ENCODE data around the gene OGT. TPM values are rescaled to one million over a fixed set of nuclear protein-coding genes. Genes with fewer than 3 reads are reported as not detected.
"Not testable (repeated sequence)": the region's sequence is repeated elsewhere in the genome, so short reads cannot be mapped to it uniquely, and the experiment has no call there.

OGT gene
- total RNA-seq, 1 experiment from 2014 or later, result 130 TPM

DNA sequence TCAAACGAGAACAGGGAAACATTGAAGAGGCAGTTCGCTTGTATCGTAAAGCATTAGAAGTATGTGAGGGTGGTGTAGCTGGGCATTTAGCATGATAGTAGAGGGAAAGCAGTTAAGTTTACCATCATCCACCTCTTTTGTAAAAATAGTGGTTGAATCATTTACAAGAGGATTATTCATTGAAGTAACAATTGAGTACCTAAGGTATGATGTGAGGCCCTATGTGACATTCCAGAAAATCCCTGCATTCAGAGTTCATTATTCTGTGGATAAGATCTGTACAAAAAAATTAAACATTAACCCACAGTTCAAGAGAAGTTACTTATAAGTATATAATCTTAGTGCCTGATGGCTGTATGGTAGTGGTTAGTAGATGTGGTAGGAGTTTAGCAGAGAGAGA is 23.1 kb downstream of the OGT start:
- peaks cover 54% of the 10 kb centered on the region for H3K36me3 ChIP-seq (ENCODE audit: insufficient read depth, low read length, poor library complexity, severe bottlenecking)
- H3K4me3 ChIP-seq (ENCODE audit: low read depth, low read length, poor library complexity, severe bottlenecking), result no peak overlapping the region
- H3K27ac ChIP-seq (ENCODE audit: low read depth, low read length, poor library complexity, severe bottlenecking), result no peak overlapping the region
- H3K27me3 ChIP-seq (replicated peaks; ENCODE audit: insufficient read depth, low read depth, low read length, poor library complexity), result no peaks in the 10 kb centered on the region
- H3K4me1 ChIP-seq (ENCODE audit: insufficient read depth, low read length, poor library complexity, severe bottlenecking), result no peaks in the 10 kb centered on the region
- TF ChIP-seq, protein P1, sequence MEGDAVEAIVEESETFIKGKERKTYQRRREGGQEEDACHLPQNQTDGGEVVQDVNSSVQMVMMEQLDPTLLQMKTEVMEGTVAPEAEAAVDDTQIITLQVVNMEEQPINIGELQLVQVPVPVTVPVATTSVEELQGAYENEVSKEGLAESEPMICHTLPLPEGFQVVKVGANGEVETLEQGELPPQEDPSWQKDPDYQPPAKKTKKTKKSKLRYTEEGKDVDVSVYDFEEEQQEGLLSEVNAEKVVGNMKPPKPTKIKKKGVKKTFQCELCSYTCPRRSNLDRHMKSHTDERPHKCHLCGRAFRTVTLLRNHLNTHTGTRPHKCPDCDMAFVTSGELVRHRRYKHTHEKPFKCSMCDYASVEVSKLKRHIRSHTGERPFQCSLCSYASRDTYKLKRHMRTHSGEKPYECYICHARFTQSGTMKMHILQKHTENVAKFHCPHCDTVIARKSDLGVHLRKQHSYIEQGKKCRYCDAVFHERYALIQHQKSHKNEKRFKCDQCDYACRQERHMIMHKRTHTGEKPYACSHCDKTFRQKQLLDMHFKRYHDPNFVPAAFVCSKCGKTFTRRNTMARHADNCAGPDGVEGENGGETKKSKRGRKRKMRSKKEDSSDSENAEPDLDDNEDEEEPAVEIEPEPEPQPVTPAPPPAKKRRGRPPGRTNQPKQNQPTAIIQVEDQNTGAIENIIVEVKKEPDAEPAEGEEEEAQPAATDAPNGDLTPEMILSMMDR (conservative IDR thresholded peaks at IDR 0.05; ENCODE audit: low read depth, low read length), result no peak
- no peak for TF ChIP-seq EZH2 (IDR thresholded peaks at IDR 0.05; ENCODE audit: borderline replicate concordance, low read depth, low read length, poor library complexity, severe bottlenecking)
- ChIA-PET CTCF (no interaction called here), POLR2A (ENCODE audit: low non-redundant PET) (no interaction called here)
- BruUV-seq (replicated peaks), result no TSS peak
- intact Hi-C loops (cut with micrococcal nuclease; ENCODE audit: unreplicated experiment), result no loop called here
- H3K9me3 ChIP-seq (ENCODE audit: low read depth, low read length, poor library complexity, severe bottlenecking), result no peaks in the 10 kb centered on the region
- no peak for DNase-seq (ENCODE audit: low spot score)

DNA sequence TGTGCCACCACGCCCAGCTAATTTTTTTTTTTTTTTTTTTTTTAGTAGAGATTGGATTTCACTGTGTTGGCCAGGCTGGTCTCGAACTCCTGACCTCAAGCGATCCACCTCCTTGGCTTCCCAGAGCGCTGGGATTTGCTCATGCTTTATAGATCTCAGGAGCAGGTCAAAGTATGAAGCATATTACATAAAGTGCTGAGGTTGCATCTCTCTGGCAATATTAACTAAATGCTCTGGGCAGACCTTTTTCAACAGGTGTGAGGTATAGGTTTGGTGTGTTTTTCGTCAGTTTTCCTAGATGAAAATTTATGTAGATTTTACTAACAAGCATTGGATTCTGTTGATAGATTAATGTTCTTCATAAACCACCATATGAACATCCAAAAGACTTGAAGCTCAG is 26.0 kb downstream of the OGT start:
- ChIA-PET POLR2A (ENCODE audit: low non-redundant PET) (no interaction called here), CTCF (no interaction called here)
- TF ChIP-seq EZH2 (IDR thresholded peaks at IDR 0.05; ENCODE audit: borderline replicate concordance, low read depth, low read length, poor library complexity, severe bottlenecking), result no peak
- TF ChIP-seq, protein P1 (conservative IDR thresholded peaks at IDR 0.05; ENCODE audit: low read depth, low read length), result no peak
- DNase-seq (ENCODE audit: low spot score), result no peak
- Histone ChIP-seq H3K4me1 (ENCODE audit: insufficient read depth, low read length, poor library complexity, severe bottlenecking) (no peaks in the 10 kb centered on the region), H3K4me3 (ENCODE audit: low read depth, low read length, poor library complexity, severe bottlenecking) (no peak overlapping the region), H3K27me3 (replicated peaks; ENCODE audit: insufficient read depth, low read depth, low read length, poor library complexity) (no peaks in the 10 kb centered on the region), H3K27ac (ENCODE audit: low read depth, low read length, poor library complexity, severe bottlenecking) (no peak overlapping the region), H3K36me3 (ENCODE audit: insufficient read depth, low read length, poor library complexity, severe bottlenecking) (peaks cover 74% of the 10 kb centered on the region), H3K9me3 (ENCODE audit: low read depth, low read length, poor library complexity, severe bottlenecking) (no peaks in the 10 kb centered on the region)
- intact Hi-C loops (cut with micrococcal nuclease; ENCODE audit: unreplicated experiment), result no loop called here
- no TSS peak for BruUV-seq (replicated peaks)

DNA sequence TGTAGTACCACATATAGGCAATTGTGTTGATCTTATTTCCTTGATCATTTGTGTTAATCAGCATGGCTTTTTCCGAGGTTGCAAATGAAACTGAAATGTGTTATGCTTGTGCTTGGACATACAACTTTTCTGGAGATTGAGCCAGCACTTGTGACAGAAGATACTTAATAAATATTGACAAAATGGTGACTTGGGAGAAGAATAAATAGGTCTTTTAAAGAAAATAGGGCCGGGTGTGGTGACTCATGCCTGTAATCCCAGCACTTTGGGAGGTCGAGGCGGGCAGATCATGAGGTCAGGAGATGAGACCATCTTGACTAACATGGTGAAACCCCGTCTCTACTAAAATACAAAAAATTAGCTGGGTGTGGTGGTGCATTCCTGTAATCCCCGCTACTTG is 26.9 kb downstream of the OGT start:
- POLR2A ChIA-PET (ENCODE audit: low non-redundant PET); H3K4me3 ChIP-seq (ENCODE audit: low read depth, low read length, poor library complexity, severe bottlenecking); CTCF ChIA-PET; H3K27ac ChIP-seq (ENCODE audit: low read depth, low read length, poor library complexity, severe bottlenecking); BruUV-seq (replicated peaks); intact Hi-C loops (cut with micrococcal nuclease; ENCODE audit: unreplicated experiment); H3K9me3 ChIP-seq (ENCODE audit: low read depth, low read length, poor library complexity, severe bottlenecking); H3K4me1 ChIP-seq (ENCODE audit: insufficient read depth, low read length, poor library complexity, severe bottlenecking); H3K27me3 ChIP-seq (replicated peaks; ENCODE audit: insufficient read depth, low read depth, low read length, poor library complexity); DNase-seq (ENCODE audit: low spot score): not testable (repeated sequence)
- H3K36me3 ChIP-seq (ENCODE audit: insufficient read depth, low read length, poor library complexity, severe bottlenecking), result peaks cover 78% of the 10 kb centered on the region

DNA sequence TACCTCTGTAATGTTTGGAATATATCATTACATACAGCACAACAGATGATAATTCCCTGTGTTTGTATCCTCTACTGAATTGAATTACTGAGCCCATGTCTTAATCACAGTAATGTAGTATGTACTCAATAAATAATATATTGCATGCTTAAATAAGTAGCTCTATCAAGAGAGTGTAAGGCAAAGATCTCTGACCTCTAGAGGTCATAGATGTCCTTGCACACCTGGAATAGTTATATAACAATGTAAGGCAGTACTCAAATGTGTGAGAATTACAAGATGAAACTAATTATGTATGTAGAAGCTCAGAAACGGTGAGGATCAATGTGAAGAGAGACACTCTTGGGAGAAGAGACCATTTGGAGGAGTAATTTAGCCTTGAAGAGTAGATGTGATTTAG is 31.0 kb downstream of the OGT start:
- POLR2A ChIA-PET (ENCODE audit: low non-redundant PET), result no interaction called here
- Histone ChIP-seq H3K4me3 (ENCODE audit: low read depth, low read length, poor library complexity, severe bottlenecking) (no peak overlapping the region), H3K27ac (ENCODE audit: low read depth, low read length, poor library complexity, severe bottlenecking) (no peak overlapping the region), H3K27me3 (replicated peaks; ENCODE audit: insufficient read depth, low read depth, low read length, poor library complexity) (no peaks in the 10 kb centered on the region), H3K4me1 (ENCODE audit: insufficient read depth, low read length, poor library complexity, severe bottlenecking) (no peaks in the 10 kb centered on the region), H3K36me3 (ENCODE audit: insufficient read depth, low read length, poor library complexity, severe bottlenecking) (peaks cover 71% of the 10 kb centered on the region), H3K9me3 (ENCODE audit: low read depth, low read length, poor library complexity, severe bottlenecking) (no peaks in the 10 kb centered on the region)
- TF ChIP-seq, protein P1 (conservative IDR thresholded peaks at IDR 0.05; ENCODE audit: low read depth, low read length), result no peak
- TF ChIP-seq EZH2 (IDR thresholded peaks at IDR 0.05; ENCODE audit: borderline replicate concordance, low read depth, low read length, poor library complexity, severe bottlenecking), result no peak
- CTCF ChIA-PET, result no interaction called here
- DNase-seq (ENCODE audit: low spot score), result no peak
- BruUV-seq (replicated peaks), result no TSS peak
- intact Hi-C loops (cut with micrococcal nuclease; ENCODE audit: unreplicated experiment), result no loop called here
